Measurements from ENCODE around the gene RANBP17. TPM values are rescaled to one million over a fixed set of nuclear protein-coding genes. Genes with fewer than 3 reads are reported as not detected.
A peak's percentile ranks its signal among the peaks of the same experiment; 100 is the strongest.

RANBP17 gene
- total RNA-seq, 2 donors from 2014 or later = 26.6 to 28.0 TPM

- H3K27ac Mint-ChIP-seq = no peak overlapping the region
- no peak for DNase-seq
- H3K27me3 Mint-ChIP-seq (ENCODE audit: insufficient read depth) = peaks cover 2% of the 10 kb centered on the region
- Histone ChIP-seq H3K4me3 (ENCODE audit: low read length) (no peak overlapping the region), H3K4me1 (ENCODE audit: control insufficient read depth, insufficient read depth, low read length) (no peaks in the 10 kb centered on the region), H3K27me3 (ENCODE audit: control insufficient read depth, insufficient read depth, low read length, poor library complexity, severe bottlenecking) (no peaks in the 10 kb centered on the region), H3K9me3 (ENCODE audit: control insufficient read depth, low read length) (peaks cover 3% of the 10 kb centered on the region), H3K36me3 (ENCODE audit: control insufficient read depth, insufficient read depth, low read length) (no peaks in the 10 kb centered on the region), H3K27ac (ENCODE audit: low read depth, low read length) (peak overlapping the region; percentile 84), H3K9ac (ENCODE audit: extremely low read depth, low read length, poor library complexity, severe bottlenecking) (no peak overlapping the region)
- no peak overlapping the region for H3K4me3 Mint-ChIP-seq
- TF ChIP-seq, protein P1, sequence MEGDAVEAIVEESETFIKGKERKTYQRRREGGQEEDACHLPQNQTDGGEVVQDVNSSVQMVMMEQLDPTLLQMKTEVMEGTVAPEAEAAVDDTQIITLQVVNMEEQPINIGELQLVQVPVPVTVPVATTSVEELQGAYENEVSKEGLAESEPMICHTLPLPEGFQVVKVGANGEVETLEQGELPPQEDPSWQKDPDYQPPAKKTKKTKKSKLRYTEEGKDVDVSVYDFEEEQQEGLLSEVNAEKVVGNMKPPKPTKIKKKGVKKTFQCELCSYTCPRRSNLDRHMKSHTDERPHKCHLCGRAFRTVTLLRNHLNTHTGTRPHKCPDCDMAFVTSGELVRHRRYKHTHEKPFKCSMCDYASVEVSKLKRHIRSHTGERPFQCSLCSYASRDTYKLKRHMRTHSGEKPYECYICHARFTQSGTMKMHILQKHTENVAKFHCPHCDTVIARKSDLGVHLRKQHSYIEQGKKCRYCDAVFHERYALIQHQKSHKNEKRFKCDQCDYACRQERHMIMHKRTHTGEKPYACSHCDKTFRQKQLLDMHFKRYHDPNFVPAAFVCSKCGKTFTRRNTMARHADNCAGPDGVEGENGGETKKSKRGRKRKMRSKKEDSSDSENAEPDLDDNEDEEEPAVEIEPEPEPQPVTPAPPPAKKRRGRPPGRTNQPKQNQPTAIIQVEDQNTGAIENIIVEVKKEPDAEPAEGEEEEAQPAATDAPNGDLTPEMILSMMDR (conservative IDR thresholded peaks at IDR 0.05) = no peak
- no peaks in the 10 kb centered on the region for H3K4me1 Mint-ChIP-seq
- no peaks in the 10 kb centered on the region for H3K9me3 Mint-ChIP-seq
- 71 to 90% methylated on average over 2 to 5 of the region's 5 CpGs for WGBS, 2 experiments (ENCODE audit: insufficient coverage in 1 of 2, insufficient read length in 1 of 2)
- no peaks in the 10 kb centered on the region for H3K36me3 Mint-ChIP-seq (ENCODE audit: low read depth)
These were observed 414.2 kb downstream of the RANBP17 start for GRCh38 chr5:171275841-171276544.

DNA sequence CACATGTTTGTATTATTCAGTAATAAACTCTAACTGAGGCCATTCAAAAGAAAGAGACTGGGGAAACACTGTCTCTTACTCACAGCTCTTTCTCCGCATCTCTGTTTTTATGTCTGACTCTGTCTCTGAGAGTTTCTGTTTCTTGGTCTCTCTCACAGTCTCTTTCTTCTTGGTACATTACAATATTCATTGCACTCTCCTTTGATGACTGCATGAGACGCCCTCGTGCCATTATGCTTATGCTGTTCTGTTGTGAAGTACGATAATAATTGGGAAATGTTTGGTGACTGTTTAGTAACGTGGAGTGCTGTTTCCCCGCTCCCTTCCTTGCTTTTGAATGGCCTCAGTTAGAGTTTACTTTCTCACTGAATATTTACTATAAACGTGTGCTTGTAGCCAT is 421.9 kb downstream of the RANBP17 start:
- H3K4me1 ChIP-seq (ENCODE audit: control insufficient read depth, insufficient read depth, low read length) = no peaks in the 10 kb centered on the region
- TF ChIP-seq, protein P1 (conservative IDR thresholded peaks at IDR 0.05) = no peak
- H3K9me3 ChIP-seq (ENCODE audit: control insufficient read depth, low read length) = no peaks in the 10 kb centered on the region
- no peak overlapping the region for H3K9ac ChIP-seq (ENCODE audit: extremely low read depth, low read length, poor library complexity, severe bottlenecking)
- WGBS, 2 experiments (ENCODE audit: insufficient coverage in 1 of 2, insufficient read length in 1 of 2) = 91 to 92% methylated on average over 4 to 7 of the region's 7 CpGs
- Mint-ChIP-seq H3K27me3 (ENCODE audit: insufficient read depth) (peaks cover 5% of the 10 kb centered on the region), H3K27ac (no peak overlapping the region), H3K36me3 (ENCODE audit: low read depth) (no peaks in the 10 kb centered on the region), H3K9me3 (no peaks in the 10 kb centered on the region), H3K4me1 (no peaks in the 10 kb centered on the region), H3K4me3 (no peak overlapping the region)
- no peaks in the 10 kb centered on the region for H3K36me3 ChIP-seq (ENCODE audit: control insufficient read depth, insufficient read depth, low read length)
- H3K27ac ChIP-seq (ENCODE audit: low read depth, low read length) = no peak overlapping the region
- H3K4me3 ChIP-seq (ENCODE audit: low read length) = no peak overlapping the region
- no peak for DNase-seq
- no peaks in the 10 kb centered on the region for H3K27me3 ChIP-seq (ENCODE audit: control insufficient read depth, insufficient read depth, low read length, poor library complexity, severe bottlenecking)

DNA sequence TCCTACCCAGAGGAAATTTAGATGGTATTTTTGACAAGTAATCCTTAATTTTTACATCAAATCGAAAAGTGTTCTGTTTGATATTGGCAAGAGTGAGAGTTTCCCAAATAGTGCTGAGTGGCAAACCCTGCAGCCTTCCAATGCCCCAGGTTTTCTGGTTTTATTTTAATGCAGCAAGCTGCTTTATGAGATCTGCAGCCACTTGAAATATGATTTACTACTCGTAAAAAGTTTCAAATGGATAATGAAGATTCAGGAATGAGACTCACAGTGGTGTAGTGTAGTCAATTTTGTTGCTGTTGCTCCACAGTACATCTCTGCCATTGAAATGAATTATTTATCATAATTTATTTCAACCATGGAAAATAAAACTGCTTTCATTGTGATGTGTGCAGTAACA is 423.6 kb downstream of the RANBP17 start:
- no peak for DNase-seq
- 65 to 100% methylated on average over 2 of the region's 2 CpGs for WGBS, 2 experiments (ENCODE audit: insufficient coverage in 1 of 2, insufficient read length in 1 of 2)
- Mint-ChIP-seq H3K36me3 (ENCODE audit: low read depth) (no peaks in the 10 kb centered on the region), H3K4me1 (no peaks in the 10 kb centered on the region), H3K4me3 (no peak overlapping the region), H3K9me3 (no peaks in the 10 kb centered on the region), H3K27ac (no peak overlapping the region), H3K27me3 (ENCODE audit: insufficient read depth) (peaks cover 3% of the 10 kb centered on the region)
- no peak overlapping the region for H3K9ac ChIP-seq (ENCODE audit: extremely low read depth, low read length, poor library complexity, severe bottlenecking)
- H3K4me1 ChIP-seq (ENCODE audit: control insufficient read depth, insufficient read depth, low read length) = no peaks in the 10 kb centered on the region
- no peaks in the 10 kb centered on the region for H3K27me3 ChIP-seq (ENCODE audit: control insufficient read depth, insufficient read depth, low read length, poor library complexity, severe bottlenecking)
- no peak overlapping the region for H3K4me3 ChIP-seq (ENCODE audit: low read length)
- no peaks in the 10 kb centered on the region for H3K9me3 ChIP-seq (ENCODE audit: control insufficient read depth, low read length)
- no peak overlapping the region for H3K27ac ChIP-seq (ENCODE audit: low read depth, low read length)
- no peaks in the 10 kb centered on the region for H3K36me3 ChIP-seq (ENCODE audit: control insufficient read depth, insufficient read depth, low read length)
- TF ChIP-seq, protein P1 (conservative IDR thresholded peaks at IDR 0.05) = no peak
